ENCODE data around the gene AMN1.
"Not testable (repeated sequence)": the region's sequence is repeated elsewhere in the genome, so short reads cannot be mapped to it uniquely, and the experiment has no call there.

Gene AMN1

DNA sequence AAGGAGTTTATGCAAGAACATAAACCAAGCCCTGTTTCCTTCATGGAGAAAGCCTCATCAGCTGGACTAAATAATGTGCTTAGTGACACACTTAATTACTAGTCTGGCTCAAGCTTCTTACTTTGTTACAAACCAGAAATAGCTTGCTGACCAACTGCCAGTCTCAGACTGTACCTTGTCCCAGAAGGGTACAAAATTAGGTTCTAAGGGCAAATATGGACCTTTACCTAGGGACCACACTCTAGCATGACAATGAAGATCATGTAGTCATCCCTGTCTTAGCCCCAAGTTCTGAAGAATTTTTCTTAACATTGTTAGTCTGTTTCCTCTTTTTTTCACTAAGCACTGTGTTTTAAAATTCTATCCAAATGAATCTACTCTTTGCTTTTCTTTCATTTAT is 2.2 kb downstream of the AMN1 start:
- no peak for DNase-seq (ENCODE audit: low read depth)
- H3K4me3 ChIP-seq (ENCODE audit: low read depth, low read length), result no peak overlapping the region
- TF ChIP-seq, protein P1, sequence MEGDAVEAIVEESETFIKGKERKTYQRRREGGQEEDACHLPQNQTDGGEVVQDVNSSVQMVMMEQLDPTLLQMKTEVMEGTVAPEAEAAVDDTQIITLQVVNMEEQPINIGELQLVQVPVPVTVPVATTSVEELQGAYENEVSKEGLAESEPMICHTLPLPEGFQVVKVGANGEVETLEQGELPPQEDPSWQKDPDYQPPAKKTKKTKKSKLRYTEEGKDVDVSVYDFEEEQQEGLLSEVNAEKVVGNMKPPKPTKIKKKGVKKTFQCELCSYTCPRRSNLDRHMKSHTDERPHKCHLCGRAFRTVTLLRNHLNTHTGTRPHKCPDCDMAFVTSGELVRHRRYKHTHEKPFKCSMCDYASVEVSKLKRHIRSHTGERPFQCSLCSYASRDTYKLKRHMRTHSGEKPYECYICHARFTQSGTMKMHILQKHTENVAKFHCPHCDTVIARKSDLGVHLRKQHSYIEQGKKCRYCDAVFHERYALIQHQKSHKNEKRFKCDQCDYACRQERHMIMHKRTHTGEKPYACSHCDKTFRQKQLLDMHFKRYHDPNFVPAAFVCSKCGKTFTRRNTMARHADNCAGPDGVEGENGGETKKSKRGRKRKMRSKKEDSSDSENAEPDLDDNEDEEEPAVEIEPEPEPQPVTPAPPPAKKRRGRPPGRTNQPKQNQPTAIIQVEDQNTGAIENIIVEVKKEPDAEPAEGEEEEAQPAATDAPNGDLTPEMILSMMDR (IDR thresholded peaks at IDR 0.05; ENCODE audit: low read depth, low read length, missing control alignments), result no peak

DNA sequence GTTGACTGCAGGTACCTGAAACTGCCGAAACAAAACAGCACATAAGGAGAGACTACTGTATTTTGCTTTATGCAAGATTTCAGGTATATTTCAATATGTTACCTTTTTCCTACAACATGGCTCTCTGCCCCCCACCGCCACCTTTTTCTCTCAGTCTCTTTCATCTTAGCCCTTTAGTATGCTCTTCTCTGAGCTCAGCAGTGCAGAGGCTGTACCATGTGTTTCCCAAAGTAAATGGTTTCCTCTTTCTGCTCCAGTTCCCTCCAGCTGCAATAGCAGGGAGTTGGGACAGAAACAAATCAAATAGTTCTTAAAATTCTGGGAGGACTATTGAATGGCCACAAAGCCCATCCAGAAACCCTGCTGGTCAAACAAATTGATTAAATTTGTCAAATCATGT is 4.3 kb downstream of the AMN1 start:
- TF ChIP-seq, protein P1 (IDR thresholded peaks at IDR 0.05; ENCODE audit: low read depth, low read length, missing control alignments), result no peak
- DNase-seq (ENCODE audit: low read depth), result no peak
- no peak overlapping the region for H3K4me3 ChIP-seq (ENCODE audit: low read depth, low read length)

DNA sequence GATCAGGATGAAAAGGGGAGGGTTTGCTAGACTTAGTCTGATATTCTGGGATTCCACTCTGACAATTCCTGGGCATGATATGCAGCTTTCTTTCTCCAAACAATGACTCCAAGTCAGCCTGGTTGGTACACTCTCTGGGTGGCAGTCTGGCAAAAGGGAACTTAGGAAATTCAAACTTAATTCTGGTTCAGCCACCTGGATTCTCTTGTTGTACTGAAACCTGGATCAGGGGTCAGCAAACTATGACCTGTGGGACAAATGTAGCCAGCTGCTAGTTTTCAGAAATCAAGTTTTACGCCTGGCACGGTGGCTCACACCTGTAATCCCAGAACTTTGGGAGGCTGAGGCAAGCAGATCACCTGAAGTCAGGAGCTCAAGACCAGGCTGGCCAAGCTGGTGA is 6.2 kb downstream of the AMN1 start:
- TF ChIP-seq, protein P1 (IDR thresholded peaks at IDR 0.05; ENCODE audit: low read depth, low read length, missing control alignments), result no peak
- H3K4me3 ChIP-seq (ENCODE audit: low read depth, low read length), result no peak overlapping the region; the same call in 1 of the 2 replicates
- DNase-seq (ENCODE audit: low read depth), result no peak

DNA sequence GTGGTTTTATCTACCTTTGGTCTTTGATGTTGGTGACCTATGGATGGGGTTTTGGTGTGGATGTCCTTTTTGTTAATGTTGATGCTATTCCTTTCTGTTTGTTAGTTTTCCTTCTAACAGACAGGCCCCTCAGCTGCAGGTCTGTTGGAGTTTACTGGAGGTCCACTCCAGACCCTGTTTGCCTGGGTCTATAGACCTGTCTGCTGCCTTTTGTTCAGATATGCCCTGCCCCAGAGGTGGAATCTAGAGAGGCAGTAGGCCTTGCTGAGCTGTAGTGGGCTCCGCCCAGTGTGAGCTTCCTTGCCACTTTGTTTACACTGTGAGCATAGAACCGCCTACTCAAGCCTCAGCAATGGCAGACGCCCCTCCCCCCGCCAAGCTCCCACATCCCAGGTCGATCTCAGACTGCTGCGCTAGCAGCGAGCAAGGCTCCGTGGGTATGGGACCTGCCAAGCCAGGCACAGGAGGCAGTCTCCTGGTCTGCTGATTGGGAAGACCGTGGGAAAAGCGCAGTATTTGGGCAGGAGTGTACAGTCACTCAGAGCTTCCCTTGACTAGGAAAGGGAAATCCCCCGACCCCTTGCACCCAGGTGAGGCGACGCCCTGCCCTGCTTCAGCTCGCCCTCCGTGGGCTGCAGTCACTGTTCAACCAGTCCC is 10.2 kb downstream of the AMN1 start:
- H3K4me3 ChIP-seq (ENCODE audit: low read depth, low read length), result not testable (repeated sequence)

DNA sequence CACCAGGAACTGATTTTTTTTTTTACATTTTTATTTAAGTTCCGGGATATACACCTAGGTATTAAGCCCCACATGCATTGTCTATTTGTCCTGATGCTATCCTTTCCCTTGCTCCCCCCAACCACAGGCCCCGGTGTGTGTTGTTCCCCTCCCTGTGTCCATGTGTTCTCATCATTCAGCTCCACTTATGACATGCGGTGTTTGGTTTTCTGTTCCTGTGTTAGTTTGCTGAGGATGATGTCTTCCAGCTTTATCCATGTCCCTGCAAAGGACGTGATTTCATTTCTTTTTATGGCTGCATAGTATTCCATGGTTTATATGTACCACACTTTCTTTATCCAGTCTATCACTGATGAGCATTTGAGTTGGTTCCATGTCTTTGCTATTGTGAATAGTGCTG is 11.8 kb downstream of the AMN1 start:
- not testable (repeated sequence) for H3K4me3 ChIP-seq (ENCODE audit: low read depth, low read length); DNase-seq (ENCODE audit: low read depth)

More for the DNA sequence above, 10.2 kb downstream of the AMN1 start:
- not testable (repeated sequence) for DNase-seq (ENCODE audit: low read depth)

DNA sequence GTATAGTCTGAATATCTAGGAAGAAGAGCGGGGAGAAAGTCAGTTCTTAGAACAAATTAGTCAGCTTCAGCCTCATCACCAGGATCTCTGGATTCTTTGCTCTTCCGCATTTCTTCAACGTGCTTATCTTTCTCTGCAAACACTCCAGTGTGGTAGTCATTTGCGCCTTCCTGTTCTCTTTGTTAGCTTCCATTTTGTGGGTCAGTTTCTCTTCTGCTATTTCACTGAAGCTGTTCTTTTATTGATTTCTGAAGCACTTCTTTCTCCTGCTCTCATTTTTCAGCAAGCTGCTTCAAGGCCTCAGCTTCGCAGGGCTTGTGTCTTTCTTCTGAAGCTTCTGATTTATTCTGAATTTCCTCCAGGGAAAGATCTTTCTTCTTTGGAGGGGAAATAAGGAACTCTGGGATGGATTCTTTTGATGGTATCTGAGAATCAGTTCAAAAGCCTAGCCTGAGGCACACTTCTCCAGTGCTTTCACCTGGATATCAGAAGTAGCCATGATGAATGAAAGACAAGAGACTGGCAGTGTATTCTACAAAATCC is 13.5 kb downstream of the AMN1 start:
- H3K4me3 ChIP-seq (ENCODE audit: low read depth, low read length), result peak overlapping the region; percentile 10; the same call in 1 of the 2 replicates
- DNase-seq (ENCODE audit: low read depth), result peak; percentile 80
- TF ChIP-seq, protein P1 (IDR thresholded peaks at IDR 0.05; ENCODE audit: low read depth, low read length, missing control alignments), result no peak

DNA sequence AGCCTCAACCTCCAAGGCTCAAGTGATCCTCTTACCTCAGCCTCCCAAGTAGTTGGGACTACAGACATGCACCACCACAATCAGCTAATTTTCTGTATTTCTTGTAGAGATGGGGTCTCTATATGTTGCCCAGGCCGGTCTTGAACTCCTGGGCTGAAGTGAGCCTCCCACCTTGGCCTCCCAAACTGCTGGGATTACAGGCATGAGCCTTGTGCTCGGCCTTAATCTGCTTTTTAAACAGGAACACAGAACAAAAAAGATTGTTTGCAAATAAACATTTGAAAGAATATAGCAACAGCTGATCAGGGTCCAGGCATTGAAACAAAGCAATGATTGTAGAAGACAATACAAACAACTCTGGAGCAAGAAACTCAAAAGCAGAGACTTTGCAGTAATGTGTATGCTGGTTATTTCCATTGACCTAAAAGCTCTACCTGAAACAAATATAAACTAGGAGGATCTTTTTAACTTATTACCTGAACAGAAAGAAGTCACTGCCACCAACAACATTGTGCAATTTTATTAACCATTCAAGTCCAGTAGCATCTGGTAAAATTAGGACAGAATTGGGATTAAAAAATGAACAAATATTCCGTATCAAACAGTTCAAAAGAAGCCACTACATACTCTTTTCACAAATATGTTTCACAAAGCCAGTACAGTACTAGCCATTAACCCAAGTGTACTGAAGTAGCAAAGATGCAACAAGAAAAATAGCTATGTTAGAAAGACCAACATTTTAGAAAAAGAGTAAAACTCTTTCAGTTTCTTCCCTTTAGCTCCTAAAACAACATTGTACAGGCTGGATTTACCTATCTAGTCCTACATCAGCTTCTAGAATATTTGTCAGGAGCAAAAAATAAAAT is 14.2 kb downstream of the AMN1 start:
- no peak for DNase-seq (ENCODE audit: low read depth)
- TF ChIP-seq, protein P1 (IDR thresholded peaks at IDR 0.05; ENCODE audit: low read depth, low read length, missing control alignments), result no peak
- H3K4me3 ChIP-seq (ENCODE audit: low read depth, low read length), result no peak overlapping the region
